Right hindlimb (tissue), 1 donor: ENCODE measurements around the gene FOXJ3.
A peak's percentile ranks its signal among the peaks of the same experiment; 100 is the strongest.

ENCODE experiments used
- DNase-seq: peaks from one replicate; pipeline ENCODE4 v3.0.0-alpha.2; 2018

FOXJ3 gene

DNA sequence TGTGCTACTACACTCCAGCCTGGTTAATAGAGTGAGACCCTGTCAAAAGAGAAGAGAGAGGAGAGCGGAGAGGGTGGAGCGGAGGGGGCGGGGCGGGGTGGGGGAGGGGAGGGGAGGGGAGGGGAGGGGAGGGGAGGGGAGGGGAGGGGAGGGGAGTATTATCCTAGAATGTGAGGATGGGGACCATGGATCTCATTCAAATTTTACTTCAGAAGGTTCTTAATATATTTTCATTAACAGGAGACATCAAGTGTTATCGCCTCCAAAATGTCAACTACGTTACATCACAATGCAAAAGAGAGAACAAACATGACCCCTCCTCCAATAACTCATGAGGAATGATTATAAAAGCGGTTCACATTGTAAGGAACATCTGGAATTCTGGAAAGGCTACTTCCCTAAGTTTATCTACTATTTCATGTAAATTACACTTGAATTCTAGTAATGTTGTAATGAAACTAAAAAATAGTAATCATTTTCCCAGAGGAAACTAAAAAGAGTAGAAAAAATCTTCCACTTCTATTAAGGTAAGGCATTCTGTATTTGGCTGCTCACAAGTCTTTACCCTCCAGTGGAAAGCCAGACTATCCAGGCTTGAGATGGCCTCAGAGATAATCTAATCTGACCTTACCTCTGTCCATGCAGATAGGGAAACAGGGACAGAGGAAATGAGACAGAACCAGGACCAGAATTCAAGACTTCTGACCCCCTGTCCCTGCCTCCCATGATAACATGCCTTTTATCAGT lies 151.7 kb downstream of the FOXJ3 start:
- DNase-seq, result no peak

DNA sequence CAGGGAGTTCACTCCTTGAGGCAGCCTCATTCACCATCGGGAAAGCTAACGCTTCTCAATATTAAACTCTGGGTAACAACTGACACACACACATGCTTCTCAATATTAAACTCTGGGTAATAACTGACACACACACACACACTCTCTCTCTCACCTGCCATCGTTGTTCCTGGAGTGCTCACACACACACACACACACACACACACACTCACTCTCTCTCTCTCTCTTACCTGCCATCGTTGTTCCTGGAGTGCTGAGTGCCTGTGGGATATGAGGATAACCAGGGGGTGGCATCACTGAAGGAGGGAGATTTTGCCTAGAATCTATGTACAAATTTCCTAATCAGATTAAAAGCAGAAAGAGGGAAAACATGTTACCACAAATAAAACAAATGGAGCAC lies 153.3 kb downstream of the FOXJ3 start:
- no peak for DNase-seq

- no peak for DNase-seq
These were observed 155.1 kb downstream of the FOXJ3 start for GRCh38 chr1:42179900-42180329.

DNA sequence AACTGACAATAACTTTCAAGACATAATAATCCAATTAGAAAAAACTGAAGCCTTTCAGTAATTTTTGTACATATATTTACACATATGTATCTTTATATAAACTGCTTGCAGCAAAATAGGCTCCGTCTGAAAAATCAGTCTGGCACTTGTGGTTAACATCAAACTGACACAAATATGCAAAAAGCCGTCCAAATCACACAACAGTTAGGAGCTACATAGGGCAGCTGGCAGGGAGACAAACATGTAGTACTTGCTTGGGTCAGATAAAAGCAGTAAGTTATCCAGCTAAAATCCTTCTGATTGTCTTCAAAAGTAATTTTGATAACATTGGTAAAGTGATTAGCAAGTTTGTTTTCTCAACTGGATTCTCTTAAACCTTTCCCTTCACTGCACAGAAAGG lies 155.8 kb downstream of the FOXJ3 start:
- DNase-seq, result no peak

DNA sequence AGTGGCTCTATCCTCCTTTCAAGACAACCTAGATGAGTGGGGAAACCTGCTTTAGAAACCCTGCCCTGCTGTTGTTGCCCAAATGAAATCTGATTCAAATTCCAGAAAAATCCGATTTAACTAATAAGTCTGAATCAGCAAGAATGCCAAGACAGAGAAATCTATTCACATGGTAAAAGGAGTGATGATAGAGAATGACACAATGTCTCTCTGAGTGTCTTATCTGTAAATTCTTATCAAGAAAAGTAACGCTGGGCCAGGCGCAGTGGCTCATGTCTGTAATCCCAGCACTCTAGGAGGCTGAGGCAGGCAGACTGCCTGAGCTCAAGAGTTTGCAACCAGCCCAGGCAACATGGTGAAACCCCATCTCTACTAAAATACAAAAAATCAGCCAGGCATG lies 156.8 kb downstream of the FOXJ3 start:
- no peak for DNase-seq

DNA sequence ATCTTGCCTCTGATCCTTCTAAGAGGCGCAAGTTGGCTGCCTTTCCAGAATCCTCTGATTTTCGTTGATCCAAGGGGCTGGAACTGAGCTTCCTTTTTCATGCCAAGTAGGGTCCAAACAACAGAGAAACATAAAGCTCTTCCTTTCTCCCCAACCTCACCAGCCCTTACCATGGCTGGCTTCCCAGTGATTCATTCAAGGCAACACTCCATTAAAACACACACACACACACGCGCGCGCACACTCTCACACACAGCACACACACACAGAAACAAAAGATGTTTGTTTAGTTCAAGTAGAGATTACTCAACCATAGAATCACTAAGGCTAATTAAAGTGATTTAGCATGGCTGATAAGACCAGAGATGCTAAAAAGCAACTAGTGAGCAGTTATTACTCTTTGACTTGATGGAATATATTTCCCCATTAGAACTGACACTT lies 157.5 kb downstream of the FOXJ3 start:
- peak; percentile 58 for DNase-seq

GRCh38 chr1:42176902-42177519 lies 158.0 kb downstream of the FOXJ3 start:
- no peak for DNase-seq

DNA sequence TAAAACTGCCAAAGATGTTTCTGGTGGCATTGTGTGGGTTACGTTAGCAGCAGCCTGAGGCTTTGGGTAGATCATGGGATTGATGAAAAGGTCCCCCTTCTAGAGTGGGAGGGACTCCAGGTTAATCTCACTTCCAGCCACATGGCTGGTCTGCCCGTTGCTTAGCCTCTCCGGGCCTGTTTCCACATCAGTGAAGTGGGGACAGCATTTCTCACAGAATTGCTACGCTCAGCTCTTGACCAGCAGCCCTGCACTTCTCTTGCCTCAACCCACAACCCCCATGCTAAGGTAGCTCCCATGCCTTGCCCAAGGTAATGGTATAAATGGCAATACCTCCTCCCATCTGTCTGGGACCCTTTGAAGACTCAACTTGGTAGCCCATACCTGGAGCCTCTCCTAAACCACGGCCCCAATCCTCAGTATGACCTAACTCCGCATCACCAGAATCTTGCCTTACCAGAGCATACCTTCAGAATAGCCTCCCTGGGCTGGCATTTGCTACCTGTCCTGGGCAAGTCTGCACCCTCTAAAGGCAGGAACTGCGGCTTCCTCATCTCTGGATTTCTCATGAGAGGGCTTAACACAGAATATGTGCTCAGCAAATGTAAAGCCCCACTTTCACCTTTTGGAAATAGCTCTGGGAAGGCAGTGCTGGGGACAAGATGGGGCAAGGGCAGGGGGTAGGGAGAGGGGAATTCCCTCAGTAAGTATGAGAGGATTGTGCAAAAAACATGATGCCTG lies 159.6 kb downstream of the FOXJ3 start:
- no peak for DNase-seq

- DNase-seq, result no peak
These were observed 160.9 kb downstream of the FOXJ3 start for GRCh38 chr1:42173961-42174735.

DNA sequence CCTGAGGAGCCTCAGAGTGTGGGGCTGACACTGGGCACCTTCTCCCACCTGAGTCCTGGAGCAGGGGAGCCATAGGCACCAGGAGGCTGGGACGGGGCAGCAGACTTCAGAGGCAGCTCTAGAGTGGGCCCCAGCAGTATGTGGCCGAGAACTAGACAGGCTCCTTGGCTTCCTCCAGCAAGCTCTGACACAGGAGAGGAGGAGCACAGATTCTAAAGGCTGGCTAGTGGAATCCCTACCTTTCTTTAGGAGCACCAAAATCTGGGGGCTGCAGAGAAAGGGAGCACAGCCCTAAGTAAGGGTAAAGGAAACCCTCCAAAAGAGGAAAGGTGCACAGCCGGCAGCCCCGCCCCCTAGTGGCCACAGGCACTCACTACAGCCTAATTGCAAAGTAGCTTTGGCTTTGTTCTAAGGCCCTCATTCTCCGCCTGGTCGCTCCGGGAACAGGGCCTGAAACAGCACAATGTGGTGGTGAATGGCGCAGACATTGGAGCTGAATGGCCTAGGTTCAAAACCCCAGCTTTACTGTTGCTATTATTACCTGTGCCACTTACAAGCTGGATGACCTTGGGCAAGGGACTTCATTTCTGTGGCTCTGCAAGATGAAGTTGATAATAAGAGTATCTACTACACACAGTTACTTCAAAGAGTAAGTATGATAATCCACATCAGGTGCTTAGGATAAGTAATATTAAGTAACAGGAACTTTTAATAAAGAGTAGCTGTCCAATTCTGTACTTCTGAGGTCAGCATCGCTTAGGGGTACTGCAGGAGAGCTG lies 161.7 kb downstream of the FOXJ3 start:
- peak; percentile 68 for DNase-seq

- no peak for DNase-seq
These were observed 162.5 kb downstream of the FOXJ3 start for GRCh38 chr1:42172381-42173133.

- no peak for DNase-seq
These were observed 163.3 kb downstream of the FOXJ3 start for GRCh38 chr1:42171679-42172266.

GRCh38 chr1:42170779-42171621 lies 164.0 kb downstream of the FOXJ3 start:
- DNase-seq, result peak; percentile 42

DNA sequence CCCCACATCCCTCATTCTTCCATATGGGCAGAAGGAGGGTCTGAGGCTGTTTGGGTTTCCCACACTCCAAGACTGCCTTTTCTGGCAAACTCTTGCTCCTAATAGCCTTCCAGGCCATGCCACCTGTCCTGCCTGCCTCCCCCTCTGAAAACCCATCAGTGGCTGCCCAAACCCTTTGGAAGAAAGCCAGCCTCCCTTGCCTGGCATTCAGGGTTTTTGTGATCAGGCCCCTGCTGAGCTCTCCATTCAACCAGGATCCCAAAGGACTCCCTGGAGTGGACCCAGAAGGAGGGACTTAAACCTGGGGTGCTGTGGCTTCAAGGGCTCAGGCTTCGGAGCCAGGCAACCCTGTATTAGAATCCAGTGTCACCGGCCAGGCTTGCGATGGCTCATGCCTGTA lies 166.3 kb downstream of the FOXJ3 start:
- DNase-seq, result no peak

DNA sequence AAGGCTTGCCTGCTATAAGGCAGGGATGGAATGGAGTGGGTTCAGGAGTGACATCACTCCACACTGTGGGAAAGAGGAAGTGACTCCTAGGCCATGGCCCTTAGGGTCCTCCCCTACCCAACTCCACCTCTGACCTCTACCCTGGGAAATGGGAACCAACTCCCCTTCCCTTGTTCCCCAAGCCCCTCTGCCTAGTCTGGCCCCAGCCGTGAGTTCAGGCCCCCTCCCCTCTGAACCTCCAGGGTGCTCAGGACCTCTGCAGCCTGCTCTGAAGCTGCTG lies 166.7 kb downstream of the FOXJ3 start:
- no peak for DNase-seq

- DNase-seq, result no peak
These were observed 167.2 kb downstream of the FOXJ3 start for GRCh38 chr1:42167611-42168390.

- DNase-seq, result peak; percentile 59
These were observed 169.4 kb downstream of the FOXJ3 start for GRCh38 chr1:42165511-42166210.

GRCh38 chr1:42164551-42165420 lies 170.2 kb downstream of the FOXJ3 start, which contains the start of gene GUCA2A:
TSS of gene GUCA2A (minus strand) at chr1:42164745. CDS start at chr1:42164712, 33 bp downstream.
- no peak for DNase-seq
